ENCODE measurements around the gene HTR5A.
"Not testable (repeated sequence)": the region's sequence is repeated elsewhere in the genome, so short reads cannot be mapped to it uniquely, and the experiment has no call there.

GRCh38 chr7:155034495-155034894, 35.6 kb upstream of the HTR5A start:
- not testable (repeated sequence) for TF ChIP-seq CTCF (IDR thresholded peaks at IDR 0.05; ENCODE audit: low read depth, low read length, poor library complexity, severe bottlenecking); EZH2phosphoT487 (IDR thresholded peaks at IDR 0.05; ENCODE audit: borderline replicate concordance, low read length)

Data from DOHH2 (cell line).